Colonic mucosa (tissue), 4 donors: ENCODE measurements around the gene SLC47A1. TPM values are rescaled to one million over a fixed set of nuclear protein-coding genes. Genes with fewer than 3 reads are reported as not detected.
A peak's percentile ranks its signal among the peaks of the same experiment; 100 is the strongest.
"Not testable (repeated sequence)": the region's sequence is repeated elsewhere in the genome, so short reads cannot be mapped to it uniquely, and the experiment has no call there.

Experiments used
- DNase-seq: peaks from one replicate; pipeline ENCODE4 v3.0.0-alpha.2; 2020
- H3K27ac ChIP-seq: fragments of 200-600 bp; one replicate; pipeline ENCODE4 v1.8.0; 2021
- H3K27me3 ChIP-seq: fragments of 200-600 bp; one replicate; pipeline ENCODE4 v1.8.0; 2021
- H3K36me3 ChIP-seq: fragments of 200-600 bp; one replicate; pipeline ENCODE4 v1.8.0; 2021
- H3K4me1 ChIP-seq: fragments of 200-600 bp; one replicate; pipeline ENCODE4 v1.8.0; 2021; ENCODE audit warnings: mild to moderate bottlenecking
- H3K4me3 ChIP-seq: fragments of 200-600 bp; one replicate; pipeline ENCODE4 v1.8.0; 2021
- H3K9ac ChIP-seq, 2 donors: one replicate each; pipeline ENCODE4 v1.7.0; 2013; ENCODE audit warnings: control low read depth in 2 of 2, low read depth in 2 of 2, low read length in 2 of 2
- H3K9me3 ChIP-seq: fragments of 200-600 bp; one replicate; pipeline ENCODE4 v1.8.0; 2021
- intact Hi-C: fragments of 100-400 bp; cut with DNase I; formaldehyde crosslinking; loops from one replicate; pipeline ENCODE4 v1.14.1; 2022
- total RNA-seq, 2 donors: library from RNA; stranded (reverse); fragmentation: NEBNext Ultra II Directional in 1 of 2; extraction: Animal tissue kit (Norgen Biotek cat#: 25700) in 1 of 2; gene quantifications; one replicate each; pipeline ENCODE4 v1.2.1, GENCODE V29; 2021
- TF ChIP-seq, protein P1 (sequence below): fragments of 200-600 bp; IDR thresholded peaks from one replicate; pipeline ENCODE4 v1.8.0; 2022; ENCODE audit warnings: antibody characterized with exemption, mild to moderate bottlenecking
- donor health status: healthy.
- donor health status: DM: no; HTN: no; CAD: no.
- donor health status: DM: no; HTN: no; CAD: no.

Gene SLC47A1
- total RNA-seq, 2 donors from 2014 or later: 0.37 to 1.0 TPM

DNA sequence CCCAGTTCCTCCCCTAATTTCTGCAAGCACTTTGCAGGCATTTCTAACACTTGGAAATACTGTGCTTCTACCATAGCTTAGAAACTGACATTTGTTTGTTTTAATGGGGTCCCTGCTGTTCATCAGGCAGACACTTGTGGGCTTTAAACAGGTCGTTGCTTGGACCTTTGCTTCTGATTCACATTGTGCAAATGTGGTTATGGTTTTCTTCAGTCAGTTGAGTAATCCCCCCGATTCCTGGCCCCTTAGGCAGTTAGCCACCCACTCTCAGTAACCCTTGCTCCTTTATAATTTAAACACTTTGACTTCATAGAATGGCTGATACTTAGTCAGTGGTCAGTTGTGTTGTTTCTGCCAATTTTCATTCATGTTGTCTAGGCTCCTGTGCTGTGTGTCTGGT is 39.4 kb downstream of the SLC47A1 start:
- Histone ChIP-seq H3K4me3 (no peak overlapping the region), H3K4me1 (peaks cover 7% of the 10 kb centered on the region), H3K36me3 (no peaks in the 10 kb centered on the region), H3K9me3 (no peaks in the 10 kb centered on the region), H3K27me3 (no peaks in the 10 kb centered on the region), H3K9ac (no peak overlapping the region), H3K27ac (no peak overlapping the region)
- TF ChIP-seq, protein P1, sequence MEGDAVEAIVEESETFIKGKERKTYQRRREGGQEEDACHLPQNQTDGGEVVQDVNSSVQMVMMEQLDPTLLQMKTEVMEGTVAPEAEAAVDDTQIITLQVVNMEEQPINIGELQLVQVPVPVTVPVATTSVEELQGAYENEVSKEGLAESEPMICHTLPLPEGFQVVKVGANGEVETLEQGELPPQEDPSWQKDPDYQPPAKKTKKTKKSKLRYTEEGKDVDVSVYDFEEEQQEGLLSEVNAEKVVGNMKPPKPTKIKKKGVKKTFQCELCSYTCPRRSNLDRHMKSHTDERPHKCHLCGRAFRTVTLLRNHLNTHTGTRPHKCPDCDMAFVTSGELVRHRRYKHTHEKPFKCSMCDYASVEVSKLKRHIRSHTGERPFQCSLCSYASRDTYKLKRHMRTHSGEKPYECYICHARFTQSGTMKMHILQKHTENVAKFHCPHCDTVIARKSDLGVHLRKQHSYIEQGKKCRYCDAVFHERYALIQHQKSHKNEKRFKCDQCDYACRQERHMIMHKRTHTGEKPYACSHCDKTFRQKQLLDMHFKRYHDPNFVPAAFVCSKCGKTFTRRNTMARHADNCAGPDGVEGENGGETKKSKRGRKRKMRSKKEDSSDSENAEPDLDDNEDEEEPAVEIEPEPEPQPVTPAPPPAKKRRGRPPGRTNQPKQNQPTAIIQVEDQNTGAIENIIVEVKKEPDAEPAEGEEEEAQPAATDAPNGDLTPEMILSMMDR: no peak
- intact Hi-C loops: no loop called here
- no peak for DNase-seq

- Histone ChIP-seq H3K9ac (no peak overlapping the region), H3K36me3 (no peaks in the 10 kb centered on the region), H3K27ac (no peak overlapping the region), H3K4me3 (no peak overlapping the region), H3K4me1 (peaks cover 7% of the 10 kb centered on the region), H3K27me3 (peaks cover 9% of the 10 kb centered on the region), H3K9me3 (no peaks in the 10 kb centered on the region)
- intact Hi-C loops: no loop called here
- DNase-seq: no peak
- TF ChIP-seq, protein P1: no peak
Measured at GRCh38 chr17:19574956-19575355, 41.3 kb downstream of the SLC47A1 start.

GRCh38 chr17:19578545-19578944 is 44.9 kb downstream of the SLC47A1 start:
- DNase-seq: no peak
- Histone ChIP-seq H3K9ac (no peak overlapping the region), H3K4me3 (no peak overlapping the region), H3K27ac (no peak overlapping the region), H3K9me3 (no peaks in the 10 kb centered on the region), H3K27me3 (peaks cover 19% of the 10 kb centered on the region), H3K4me1 (no peaks in the 10 kb centered on the region), H3K36me3 (no peaks in the 10 kb centered on the region)
- TF ChIP-seq, protein P1: no peak
- intact Hi-C loops: no loop called here

DNA sequence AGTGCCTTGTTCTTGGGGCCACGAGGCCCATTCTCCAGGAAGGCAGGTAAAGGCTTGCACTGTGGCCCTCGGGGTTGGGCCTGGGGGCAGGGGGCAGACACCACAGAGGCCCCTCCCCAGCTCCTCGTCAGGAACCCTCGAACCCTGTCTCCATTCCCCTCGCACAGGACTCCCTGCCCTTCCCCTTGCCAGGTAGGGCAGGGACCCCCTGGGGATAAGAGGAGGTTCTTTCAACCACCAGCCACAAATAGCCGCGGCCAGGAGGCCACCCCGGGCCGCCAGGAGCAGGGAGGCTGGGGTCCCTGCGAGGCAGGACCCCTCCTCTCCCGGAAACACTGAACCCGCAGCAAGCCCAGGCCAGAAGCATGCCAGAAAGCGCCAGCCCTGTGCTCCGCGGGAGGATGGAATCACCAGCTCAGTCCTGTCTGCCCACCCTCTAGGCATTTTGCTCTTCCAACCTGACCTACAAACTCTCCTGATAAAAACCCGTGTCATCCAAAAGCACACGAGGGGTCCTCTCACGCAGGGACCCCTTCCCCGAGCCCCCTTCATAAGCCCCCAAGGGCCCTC is 45.6 kb downstream of the SLC47A1 start:
- H3K4me3 ChIP-seq: peak overlapping the region; percentile 28

DNA sequence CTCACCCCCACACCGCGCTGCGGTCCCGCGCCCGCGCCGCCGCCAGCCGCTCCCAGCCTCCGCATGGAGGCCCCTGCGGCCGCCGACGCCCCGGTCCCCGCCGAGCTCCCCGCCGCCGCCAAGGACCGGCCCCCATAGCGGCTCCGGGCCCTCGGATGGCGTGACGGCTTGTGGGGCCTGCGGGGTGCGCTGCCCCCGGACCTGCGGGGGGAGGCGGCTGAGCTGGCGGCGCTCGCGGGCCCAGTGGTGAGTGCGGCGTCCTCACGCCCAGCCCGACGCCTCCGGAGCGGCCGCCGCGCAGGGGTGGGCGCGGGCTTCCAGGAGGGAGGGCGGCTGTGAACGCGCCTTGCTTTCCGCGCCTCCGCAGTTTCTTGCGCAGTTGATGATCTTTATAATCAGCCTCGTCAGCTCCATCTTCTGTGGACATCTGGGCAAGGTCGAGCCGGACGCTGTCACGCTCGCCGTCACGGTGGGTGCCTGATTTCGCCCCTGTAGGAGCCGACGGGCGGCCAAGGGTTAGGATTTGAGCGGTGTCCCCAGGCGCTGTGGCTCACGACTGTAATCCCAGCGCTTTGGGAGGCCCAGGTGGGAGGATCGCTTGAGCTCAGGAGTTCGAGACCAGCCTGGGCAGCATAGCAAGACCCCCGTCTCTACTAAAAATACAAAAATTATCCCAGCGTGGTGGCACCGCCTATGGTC is 46.4 kb downstream of the SLC47A1 start:
- Histone ChIP-seq H3K4me3 (peak overlapping the region; percentile 28), H3K36me3 (no peaks in the 10 kb centered on the region), H3K4me1 (no peaks in the 10 kb centered on the region), H3K9ac (peak overlapping the region in 1 of 2 donors; percentile 50), H3K27ac (no peak overlapping the region), H3K9me3 (no peaks in the 10 kb centered on the region), H3K27me3 (peaks cover 19% of the 10 kb centered on the region)
- no peak for DNase-seq
- intact Hi-C loops: no loop called here
- TF ChIP-seq, protein P1: no peak

More for the DNA sequence above, 45.6 kb downstream of the SLC47A1 start:
- intact Hi-C loops: no loop called here
- H3K9me3 ChIP-seq: no peaks in the 10 kb centered on the region
- H3K27ac ChIP-seq: no peak overlapping the region
- no peaks in the 10 kb centered on the region for H3K4me1 ChIP-seq
- no peak for DNase-seq
- no peak overlapping the region for H3K9ac ChIP-seq
- TF ChIP-seq, protein P1: no peak
- H3K36me3 ChIP-seq: no peaks in the 10 kb centered on the region
- peaks cover 19% of the 10 kb centered on the region for H3K27me3 ChIP-seq

DNA sequence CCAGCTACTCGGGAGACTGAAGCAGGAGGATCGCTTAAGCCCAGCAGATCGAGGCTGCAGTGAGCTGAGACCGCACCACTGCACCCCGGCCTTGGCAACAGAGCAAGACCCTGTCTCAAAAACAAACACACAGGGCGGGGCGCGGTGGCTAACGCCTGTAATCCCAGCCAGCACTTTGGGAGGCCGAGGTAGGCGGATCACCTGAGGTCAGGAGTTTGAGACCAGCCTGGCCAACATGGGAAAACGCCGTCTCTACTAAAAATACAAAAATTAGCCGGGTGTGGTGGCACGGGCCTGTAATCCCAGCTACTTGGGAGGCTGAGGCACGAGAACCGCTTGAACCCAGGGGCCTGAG is 46.9 kb downstream of the SLC47A1 start:
- H3K4me1 ChIP-seq, intact Hi-C loops, H3K4me3 ChIP-seq, H3K9ac ChIP-seq, H3K27ac ChIP-seq, H3K36me3 ChIP-seq, DNase-seq, H3K9me3 ChIP-seq: not testable (repeated sequence)
- H3K27me3 ChIP-seq: peaks cover 19% of the 10 kb centered on the region

DNA sequence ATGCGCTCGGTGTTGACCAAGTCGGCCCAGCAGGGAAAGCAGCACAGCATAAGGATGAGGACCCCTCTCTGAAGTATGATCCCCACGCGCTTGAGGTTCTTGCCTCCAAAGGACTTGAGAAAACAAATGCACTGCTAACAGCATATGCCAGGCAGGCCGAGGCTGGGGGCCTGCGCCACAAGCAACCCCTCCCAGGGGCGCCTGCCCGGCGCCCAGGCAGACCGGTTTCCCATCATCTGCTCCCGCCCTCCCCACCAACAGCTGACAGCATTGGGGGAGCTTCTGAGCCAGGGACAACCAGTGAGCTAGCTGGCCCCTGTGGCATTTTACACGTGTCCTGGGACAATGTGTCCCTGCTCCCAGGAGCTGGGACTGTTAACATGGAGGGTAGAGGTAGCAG is 48.5 kb downstream of the SLC47A1 start:
- DNase-seq, H3K9me3 ChIP-seq, H3K36me3 ChIP-seq, H3K4me3 ChIP-seq, H3K27ac ChIP-seq, H3K9ac ChIP-seq, intact Hi-C loops, H3K4me1 ChIP-seq: not testable (repeated sequence)
- H3K27me3 ChIP-seq: peaks cover 19% of the 10 kb centered on the region
